SK-N-SH treated with all-trans-retinoic acid at 6 μM for 48 hours (cell line): ENCODE data around the gene FRAS1.

Source experiments
- ATAC-seq: fragments of 200-7000 bp; cut with Tn5 transposase; 3 replicates; pipeline ENCODE4 v1.9.1; 2020; ENCODE audit warnings: mild to moderate bottlenecking, moderate library complexity
- ARNTL ChIP-seq: fragments of 450-650 bp; formaldehyde crosslinking; IDR thresholded peaks from 2 replicates; pipeline ENCODE4 v1.5.0; 2020; ENCODE audit warnings: low read depth, mild to moderate bottlenecking, moderate library complexity, borderline replicate concordance
- BACH2 ChIP-seq: fragments of 250-450 bp; sonication (Bioruptor Pico); IDR thresholded peaks from 2 replicates; pipeline ENCODE4 v1.9.0; 2021; ENCODE audit warnings: mild to moderate bottlenecking, borderline replicate concordance
- ESRRG ChIP-seq: fragments of 250-450 bp; sonication (Bioruptor Pico); IDR thresholded peaks from 2 replicates; pipeline ENCODE4 v1.6.1; 2021; ENCODE audit warnings: mild to moderate bottlenecking
- GLIS3 ChIP-seq: fragments of 250-450 bp; sonication (Bioruptor Pico); IDR thresholded peaks from 2 replicates; pipeline ENCODE4 v1.5.0; 2020; ENCODE audit warnings: mild to moderate bottlenecking, moderate library complexity
- ISL1 ChIP-seq: fragments of 250-450 bp; sonication (Bioruptor Pico); IDR thresholded peaks from 2 replicates; pipeline ENCODE4 v2.1.2; 2022; ENCODE audit warnings: mild to moderate bottlenecking, moderate library complexity
- OSR1 ChIP-seq: fragments of 250-450 bp; sonication (Bioruptor Pico); IDR thresholded peaks from 2 replicates; pipeline ENCODE4 v1.8.0; 2022; ENCODE audit warnings: moderate library complexity, mild to moderate bottlenecking, inconsistent platforms
- PPARA ChIP-seq: fragments of 250-450 bp; sonication (Bioruptor Pico); IDR thresholded peaks from 2 replicates; pipeline ENCODE4 v1.5.0; 2020; ENCODE audit warnings: mild to moderate bottlenecking, borderline replicate concordance
- RARB ChIP-seq: fragments of 250-450 bp; sonication (Bioruptor Pico); IDR thresholded peaks from 2 replicates; pipeline ENCODE4 v1.8.0; 2021; ENCODE audit warnings: mild to moderate bottlenecking, moderate library complexity
- SNAI2 ChIP-seq: fragments of 250-450 bp; sonication (Bioruptor Pico); IDR thresholded peaks from 2 replicates; pipeline ENCODE4 v1.5.0; 2020; ENCODE audit warnings: mild to moderate bottlenecking, moderate library complexity
- TCF4 ChIP-seq: fragments of 250-450 bp; sonication (Bioruptor Pico); IDR thresholded peaks from 2 replicates; pipeline ENCODE4 v1.8.0; 2021; ENCODE audit warnings: mild to moderate bottlenecking, moderate library complexity, borderline replicate concordance
- TOX ChIP-seq: fragments of 250-450 bp; sonication (Bioruptor Pico); IDR thresholded peaks from 2 replicates; pipeline ENCODE4 v1.8.0; 2021; ENCODE audit warnings: mild to moderate bottlenecking, moderate library complexity, borderline replicate concordance
- ZC3H10 ChIP-seq: fragments of 250-450 bp; sonication (Bioruptor Pico); IDR thresholded peaks from 2 replicates; pipeline ENCODE4 v1.5.1; 2021; ENCODE audit warnings: mild to moderate bottlenecking, moderate library complexity
- ZFP30 ChIP-seq: fragments of 450-650 bp; formaldehyde crosslinking; IDR thresholded peaks from 2 replicates; pipeline ENCODE4 v1.5.0; 2022; ENCODE audit warnings: mild to moderate bottlenecking, moderate library complexity
- ZNF565 ChIP-seq: fragments of 450-650 bp; formaldehyde crosslinking; conservative IDR thresholded peaks from 2 replicates; pipeline ENCODE4 v1.5.0; 2020; ENCODE audit warnings: low read depth, mild to moderate bottlenecking, moderate library complexity
- ZNF70 ChIP-seq: fragments of 450-650 bp; formaldehyde crosslinking; IDR thresholded peaks from 2 replicates; pipeline ENCODE4 v1.5.0; 2020; ENCODE audit warnings: mild to moderate bottlenecking, moderate library complexity
- ZNF8 ChIP-seq: fragments of 450-650 bp; formaldehyde crosslinking; IDR thresholded peaks from 2 replicates; pipeline ENCODE4 v1.5.0; 2020; ENCODE audit warnings: mild to moderate bottlenecking, moderate library complexity
- TF ChIP-seq, protein P1 (sequence below): fragments of 250-450 bp; sonication (Bioruptor Pico); IDR thresholded peaks from 2 replicates; pipeline ENCODE4 v1.8.0; 2020; ENCODE audit warnings: mild to moderate bottlenecking, moderate library complexity, borderline replicate concordance
- TF ChIP-seq, protein P2 (sequence below): fragments of 250-450 bp; sonication (Bioruptor Pico); IDR thresholded peaks from 2 replicates; pipeline ENCODE4 v1.5.1; 2021; ENCODE audit warnings: mild to moderate bottlenecking, moderate library complexity
- TF ChIP-seq, protein P3 (sequence below): fragments of 250-450 bp; sonication (Bioruptor Pico); IDR thresholded peaks from 2 replicates; pipeline ENCODE4 v1.5.0; 2020; ENCODE audit warnings: mild to moderate bottlenecking, moderate library complexity
- TF ChIP-seq, protein P4 (sequence below): fragments of 250-450 bp; sonication (Bioruptor Pico); IDR thresholded peaks from 2 replicates; pipeline ENCODE4 v1.5.1; 2020; ENCODE audit warnings: low read depth, mild to moderate bottlenecking, moderate library complexity
- TF ChIP-seq, protein P5 (sequence below): fragments of 250-450 bp; sonication (Bioruptor Pico); IDR thresholded peaks from 2 replicates; pipeline ENCODE4 v1.8.0; 2021; ENCODE audit warnings: low read depth, mild to moderate bottlenecking, moderate library complexity, borderline replicate concordance

The FRAS1 gene

DNA sequence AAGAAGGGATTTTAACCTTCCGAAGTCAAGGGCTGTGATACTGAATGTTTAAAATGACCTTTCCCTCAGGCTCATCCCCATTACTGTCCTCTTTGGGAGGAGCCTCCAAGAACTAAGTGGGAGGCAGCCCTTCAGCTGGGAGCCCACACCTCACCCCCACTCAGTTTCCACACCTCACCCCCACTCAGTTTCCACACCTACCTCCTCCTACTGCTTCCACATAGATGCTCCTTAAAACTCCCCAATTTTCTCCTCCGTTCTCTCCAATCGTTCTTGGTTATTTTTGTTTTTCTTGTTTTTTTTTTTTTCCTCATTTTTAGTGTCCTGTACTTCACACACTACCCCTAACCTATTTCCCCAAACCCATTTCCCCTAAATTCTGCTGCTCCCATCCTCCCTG lies 462.8 kb downstream of the FRAS1 start (continued):
- TF ChIP-seq, protein P1, sequence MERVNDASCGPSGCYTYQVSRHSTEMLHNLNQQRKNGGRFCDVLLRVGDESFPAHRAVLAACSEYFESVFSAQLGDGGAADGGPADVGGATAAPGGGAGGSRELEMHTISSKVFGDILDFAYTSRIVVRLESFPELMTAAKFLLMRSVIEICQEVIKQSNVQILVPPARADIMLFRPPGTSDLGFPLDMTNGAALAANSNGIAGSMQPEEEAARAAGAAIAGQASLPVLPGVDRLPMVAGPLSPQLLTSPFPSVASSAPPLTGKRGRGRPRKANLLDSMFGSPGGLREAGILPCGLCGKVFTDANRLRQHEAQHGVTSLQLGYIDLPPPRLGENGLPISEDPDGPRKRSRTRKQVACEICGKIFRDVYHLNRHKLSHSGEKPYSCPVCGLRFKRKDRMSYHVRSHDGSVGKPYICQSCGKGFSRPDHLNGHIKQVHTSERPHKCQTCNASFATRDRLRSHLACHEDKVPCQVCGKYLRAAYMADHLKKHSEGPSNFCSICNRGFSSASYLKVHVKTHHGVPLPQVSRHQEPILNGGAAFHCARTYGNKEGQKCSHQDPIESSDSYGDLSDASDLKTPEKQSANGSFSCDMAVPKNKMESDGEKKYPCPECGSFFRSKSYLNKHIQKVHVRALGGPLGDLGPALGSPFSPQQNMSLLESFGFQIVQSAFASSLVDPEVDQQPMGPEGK (CRISPR knock-in tag), result no peak
- TF ChIP-seq ISL1 (CRISPR knock-in tag) (no peak), TOX (CRISPR knock-in tag) (no peak), TCF4 (CRISPR knock-in tag) (no peak), BACH2 (CRISPR knock-in tag) (no peak), ARNTL (CRISPR knock-in tag) (no peak), ZNF565 (no peak), ZFP30 (CRISPR knock-in tag) (no peak), PPARA (CRISPR knock-in tag) (no peak), SNAI2 (no peak)
- TF ChIP-seq, protein P2, sequence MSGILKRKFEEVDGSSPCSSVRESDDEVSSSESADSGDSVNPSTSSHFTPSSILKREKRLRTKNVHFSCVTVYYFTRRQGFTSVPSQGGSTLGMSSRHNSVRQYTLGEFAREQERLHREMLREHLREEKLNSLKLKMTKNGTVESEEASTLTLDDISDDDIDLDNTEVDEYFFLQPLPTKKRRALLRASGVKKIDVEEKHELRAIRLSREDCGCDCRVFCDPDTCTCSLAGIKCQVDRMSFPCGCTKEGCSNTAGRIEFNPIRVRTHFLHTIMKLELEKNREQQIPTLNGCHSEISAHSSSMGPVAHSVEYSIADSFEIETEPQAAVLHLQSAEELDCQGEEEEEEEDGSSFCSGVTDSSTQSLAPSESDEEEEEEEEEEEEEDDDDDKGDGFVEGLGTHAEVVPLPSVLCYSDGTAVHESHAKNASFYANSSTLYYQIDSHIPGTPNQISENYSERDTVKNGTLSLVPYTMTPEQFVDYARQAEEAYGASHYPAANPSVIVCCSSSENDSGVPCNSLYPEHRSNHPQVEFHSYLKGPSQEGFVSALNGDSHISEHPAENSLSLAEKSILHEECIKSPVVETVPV (CRISPR knock-in tag), result no peak

DNA sequence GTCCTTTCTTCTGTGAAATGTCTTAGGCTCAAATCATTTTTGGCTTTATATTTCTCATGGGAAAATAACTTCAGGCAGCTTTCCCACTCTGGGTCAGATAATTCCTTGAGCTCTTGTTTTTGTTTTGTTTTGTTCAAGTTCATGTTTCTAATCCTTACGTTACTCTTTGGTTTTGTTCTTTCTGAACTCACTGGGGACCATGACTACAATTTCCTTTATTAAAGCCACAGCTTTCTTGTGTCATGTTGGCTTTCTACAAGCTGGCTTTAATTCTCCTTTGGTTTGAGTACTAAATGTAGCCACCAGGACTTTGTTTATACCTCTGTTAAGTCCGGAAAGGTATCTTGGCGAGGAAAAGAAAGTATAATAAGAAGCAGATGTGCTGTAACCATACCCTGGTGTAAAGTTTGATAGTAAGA lies 463.7 kb downstream of the FRAS1 start:
- peak; percentile 85 for ATAC-seq
- TF ChIP-seq ARNTL (CRISPR knock-in tag) (no peak), OSR1 (no peak), BACH2 (CRISPR knock-in tag) (no peak), ISL1 (CRISPR knock-in tag) (no peak), GLIS3 (CRISPR knock-in tag) (no peak), ZC3H10 (CRISPR knock-in tag) (no peak), ESRRG (CRISPR knock-in tag) (no peak), ZNF8 (CRISPR knock-in tag) (no peak), ZNF565 (no peak), TCF4 (CRISPR knock-in tag) (no peak), PPARA (CRISPR knock-in tag) (no peak), SNAI2 (no peak), ZNF70 (no peak), RARB (CRISPR knock-in tag) (no peak), ZFP30 (CRISPR knock-in tag) (no peak)
- TF ChIP-seq, protein P3, sequence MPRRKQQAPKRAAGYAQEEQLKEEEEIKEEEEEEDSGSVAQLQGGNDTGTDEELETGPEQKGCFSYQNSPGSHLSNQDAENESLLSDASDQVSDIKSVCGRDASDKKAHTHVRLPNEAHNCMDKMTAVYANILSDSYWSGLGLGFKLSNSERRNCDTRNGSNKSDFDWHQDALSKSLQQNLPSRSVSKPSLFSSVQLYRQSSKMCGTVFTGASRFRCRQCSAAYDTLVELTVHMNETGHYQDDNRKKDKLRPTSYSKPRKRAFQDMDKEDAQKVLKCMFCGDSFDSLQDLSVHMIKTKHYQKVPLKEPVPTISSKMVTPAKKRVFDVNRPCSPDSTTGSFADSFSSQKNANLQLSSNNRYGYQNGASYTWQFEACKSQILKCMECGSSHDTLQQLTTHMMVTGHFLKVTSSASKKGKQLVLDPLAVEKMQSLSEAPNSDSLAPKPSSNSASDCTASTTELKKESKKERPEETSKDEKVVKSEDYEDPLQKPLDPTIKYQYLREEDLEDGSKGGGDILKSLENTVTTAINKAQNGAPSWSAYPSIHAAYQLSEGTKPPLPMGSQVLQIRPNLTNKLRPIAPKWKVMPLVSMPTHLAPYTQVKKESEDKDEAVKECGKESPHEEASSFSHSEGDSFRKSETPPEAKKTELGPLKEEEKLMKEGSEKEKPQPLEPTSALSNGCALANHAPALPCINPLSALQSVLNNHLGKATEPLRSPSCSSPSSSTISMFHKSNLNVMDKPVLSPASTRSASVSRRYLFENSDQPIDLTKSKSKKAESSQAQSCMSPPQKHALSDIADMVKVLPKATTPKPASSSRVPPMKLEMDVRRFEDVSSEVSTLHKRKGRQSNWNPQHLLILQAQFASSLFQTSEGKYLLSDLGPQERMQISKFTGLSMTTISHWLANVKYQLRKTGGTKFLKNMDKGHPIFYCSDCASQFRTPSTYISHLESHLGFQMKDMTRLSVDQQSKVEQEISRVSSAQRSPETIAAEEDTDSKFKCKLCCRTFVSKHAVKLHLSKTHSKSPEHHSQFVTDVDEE (CRISPR knock-in tag), result no peak
- TF ChIP-seq, protein P4, sequence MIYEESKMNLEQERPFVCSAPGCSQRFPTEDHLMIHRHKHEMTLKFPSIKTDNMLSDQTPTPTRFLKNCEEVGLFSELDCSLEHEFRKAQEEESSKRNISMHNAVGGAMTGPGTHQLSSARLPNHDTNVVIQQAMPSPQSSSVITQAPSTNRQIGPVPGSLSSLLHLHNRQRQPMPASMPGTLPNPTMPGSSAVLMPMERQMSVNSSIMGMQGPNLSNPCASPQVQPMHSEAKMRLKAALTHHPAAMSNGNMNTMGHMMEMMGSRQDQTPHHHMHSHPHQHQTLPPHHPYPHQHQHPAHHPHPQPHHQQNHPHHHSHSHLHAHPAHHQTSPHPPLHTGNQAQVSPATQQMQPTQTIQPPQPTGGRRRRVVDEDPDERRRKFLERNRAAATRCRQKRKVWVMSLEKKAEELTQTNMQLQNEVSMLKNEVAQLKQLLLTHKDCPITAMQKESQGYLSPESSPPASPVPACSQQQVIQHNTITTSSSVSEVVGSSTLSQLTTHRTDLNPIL, result no peak
- TF ChIP-seq, protein P5, sequence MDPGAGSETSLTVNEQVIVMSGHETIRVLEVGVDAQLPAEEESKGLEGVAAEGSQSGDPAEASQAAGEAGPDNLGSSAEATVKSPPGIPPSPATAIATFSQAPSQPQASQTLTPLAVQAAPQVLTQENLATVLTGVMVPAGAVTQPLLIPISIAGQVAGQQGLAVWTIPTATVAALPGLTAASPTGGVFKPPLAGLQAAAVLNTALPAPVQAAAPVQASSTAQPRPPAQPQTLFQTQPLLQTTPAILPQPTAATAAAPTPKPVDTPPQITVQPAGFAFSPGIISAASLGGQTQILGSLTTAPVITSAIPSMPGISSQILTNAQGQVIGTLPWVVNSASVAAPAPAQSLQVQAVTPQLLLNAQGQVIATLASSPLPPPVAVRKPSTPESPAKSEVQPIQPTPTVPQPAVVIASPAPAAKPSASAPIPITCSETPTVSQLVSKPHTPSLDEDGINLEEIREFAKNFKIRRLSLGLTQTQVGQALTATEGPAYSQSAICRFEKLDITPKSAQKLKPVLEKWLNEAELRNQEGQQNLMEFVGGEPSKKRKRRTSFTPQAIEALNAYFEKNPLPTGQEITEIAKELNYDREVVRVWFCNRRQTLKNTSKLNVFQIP (CRISPR knock-in tag), result no peak
- TF ChIP-seq, protein P1 (CRISPR knock-in tag), result no peak
- TF ChIP-seq, all 23 proteins: peak for 0
